A673 (cell line): ENCODE data around the gene ADAM10. TPM values are rescaled to one million over a fixed set of nuclear protein-coding genes. Genes with fewer than 3 reads are reported as not detected.

Source experiments
- BruUV-seq: library from RNA; stranded (reverse); fragments of 400-500 nt; replicated peaks from 2 replicates; lab custom pipeline; 2021; lab: Mats Ljungman, UMichigan
- CTCF ChIA-PET: fragments of 300-600 bp; sonication (Branson Sonifier 250); formaldehyde crosslinking; loops from one replicate; lab custom pipeline; 2022; ENCODE audit warnings: antibody characterized with exemption; lab: Charles Lee
- POLR2A ChIA-PET: fragments of 300-600 bp; sonication (Branson Sonifier 250); formaldehyde crosslinking; loops from one replicate; lab custom pipeline; 2022; ENCODE audit warnings: antibody characterized with exemption; ENCODE audit not compliant: low non-redundant PET; lab: Charles Lee
- DNase-seq: peaks from one replicate; pipeline ENCODE4 v3.0.0-alpha.2; 2015; ENCODE audit warnings: low spot score
- H3K27ac ChIP-seq: fragments of 200-600 bp; sonication (generic); 2 replicates; pipeline ENCODE4 v1.5.1; 2016; ENCODE audit warnings: mixed run types, low read depth, mild to moderate bottlenecking, mixed read lengths, antibody characterized with exemption, low read length; ENCODE audit not compliant: poor library complexity, severe bottlenecking
- H3K27me3 ChIP-seq: fragments of 200-600 bp; sonication (generic); replicated peaks from 2 replicates; pipeline ENCODE4 v1.6.1; 2017; ENCODE audit warnings: mixed run types, low read depth, mild to moderate bottlenecking, mixed read lengths, antibody characterized with exemption, low read length; ENCODE audit not compliant: insufficient read depth, poor library complexity
- H3K36me3 ChIP-seq: fragments of 200-600 bp; sonication (generic); 2 replicates; pipeline ENCODE4 v1.6.1; 2016; ENCODE audit warnings: mixed run types, mild to moderate bottlenecking, mixed read lengths, antibody characterized with exemption, low read length; ENCODE audit not compliant: insufficient read depth, poor library complexity, severe bottlenecking
- H3K4me1 ChIP-seq: fragments of 200-600 bp; sonication (generic); 2 replicates; pipeline ENCODE4 v1.6.1; 2017; ENCODE audit warnings: mixed run types, mild to moderate bottlenecking, mixed read lengths, antibody characterized with exemption, low read length; ENCODE audit not compliant: insufficient read depth, poor library complexity, severe bottlenecking
- H3K4me3 ChIP-seq: fragments of 200-600 bp; sonication (generic); 2 replicates; pipeline ENCODE4 v1.5.1; 2016; ENCODE audit warnings: low read depth, mixed run types, mild to moderate bottlenecking, mixed read lengths, low read length; ENCODE audit not compliant: poor library complexity, severe bottlenecking
- H3K9me3 ChIP-seq: fragments of 200-600 bp; sonication (generic); 2 replicates; pipeline ENCODE4 v1.6.1; 2016; ENCODE audit warnings: mixed run types, low read depth, mild to moderate bottlenecking, mixed read lengths, antibody characterized with exemption, low read length; ENCODE audit not compliant: poor library complexity, severe bottlenecking
- CTCF ChIP-seq: fragments of 300-800, 200-600 bp; sonication (generic); conservative IDR thresholded peaks from 2 replicates; pipeline ENCODE4 v1.5.1; 2017; ENCODE audit warnings: low read depth, mild to moderate bottlenecking, antibody characterized with exemption, low read length, moderate library complexity, mixed read lengths
- EZH2 ChIP-seq: fragments of 200-600 bp; sonication (generic); IDR thresholded peaks from 2 replicates; pipeline ENCODE4 v1.6.1; 2017; ENCODE audit warnings: borderline replicate concordance, low read depth, mild to moderate bottlenecking, mixed read lengths, antibody characterized with exemption, low read length; ENCODE audit not compliant: poor library complexity, severe bottlenecking
- intact Hi-C: fragments of 100-400 bp; cut with micrococcal nuclease; formaldehyde crosslinking; loops from one replicate; pipeline ENCODE4 v1.10.0; 2022; ENCODE audit not compliant: unreplicated experiment
- total RNA-seq: library from RNA; stranded (reverse); gene quantifications from 2 replicates; pipeline ENCODE4 v1.2.3, GENCODE V29; 2021

The ADAM10 gene
- total RNA-seq, 1 experiment from 2014 or later: 130 TPM

- CTCF ChIA-PET: interaction anchor here (0.6 to 0.7 kb wide), 2 partner anchors 180 to 348 kb away, joined by 3 to 7 read pairs; no protein-coding TSS in a partner anchor
- no TSS peak for BruUV-seq
- H3K27me3 ChIP-seq: no peaks in the 10 kb centered on the region
- intact Hi-C loops: no loop called here
- no peaks in the 10 kb centered on the region for H3K36me3 ChIP-seq
- no peak overlapping the region for H3K27ac ChIP-seq
- no peak for DNase-seq
- H3K4me1 ChIP-seq: no peaks in the 10 kb centered on the region
- no peaks in the 10 kb centered on the region for H3K9me3 ChIP-seq
- POLR2A ChIA-PET: interaction anchor here (0.6 kb wide), 1 partner anchor 722 kb away, joined by 3 read pairs; no protein-coding TSS in a partner anchor
- no peak overlapping the region for H3K4me3 ChIP-seq
- TF ChIP-seq EZH2: no peak
- TF ChIP-seq CTCF: no peak
Observed at GRCh38 chr15:58785355-58785754, 35.8 kb upstream of the ADAM10 start.

GRCh38 chr15:58779554-58779953 is 30.0 kb upstream of the ADAM10 start:
- Histone ChIP-seq H3K36me3 (no peaks in the 10 kb centered on the region), H3K4me1 (no peaks in the 10 kb centered on the region), H3K4me3 (no peak overlapping the region), H3K27me3 (no peaks in the 10 kb centered on the region), H3K27ac (no peak overlapping the region), H3K9me3 (no peaks in the 10 kb centered on the region)
- intact Hi-C loops: no loop called here
- DNase-seq: no peak
- TF ChIP-seq EZH2 (no peak), CTCF (no peak)
- ChIA-PET CTCF (no interaction called here), POLR2A (no interaction called here)
- no TSS peak for BruUV-seq

- no peak for DNase-seq
- intact Hi-C loops: no loop called here
- H3K36me3 ChIP-seq: no peaks in the 10 kb centered on the region
- BruUV-seq: no TSS peak
- ChIA-PET CTCF (no interaction called here), POLR2A (no interaction called here)
- no peak for TF ChIP-seq CTCF
- TF ChIP-seq EZH2: no peak
- H3K27ac ChIP-seq: no peak overlapping the region
- H3K4me1 ChIP-seq: peaks cover 10% of the 10 kb centered on the region
- no peaks in the 10 kb centered on the region for H3K9me3 ChIP-seq
- H3K4me3 ChIP-seq: no peak overlapping the region
- H3K27me3 ChIP-seq: no peaks in the 10 kb centered on the region
Observed at GRCh38 chr15:58777107-58777506, 27.6 kb upstream of the ADAM10 start.
